PC-9 (cell line): Measurements from ENCODE around the gene LSM11. TPM values are rescaled to one million over a fixed set of nuclear protein-coding genes. Genes with fewer than 3 reads are reported as not detected.

Experiments used
- BruUV-seq: library from RNA; stranded (reverse); fragments of 400-500 nt; replicated peaks from 2 replicates; lab custom pipeline; 2021; lab: Mats Ljungman, UMichigan
- CTCF ChIA-PET: fragments of 300-600 bp; sonication (Branson Sonifier 250); formaldehyde crosslinking; loops from one replicate; lab custom pipeline; 2022; ENCODE audit warnings: antibody characterized with exemption; lab: Charles Lee
- POLR2A ChIA-PET: fragments of 300-600 bp; sonication (Branson Sonifier 250); formaldehyde crosslinking; loops from one replicate; lab custom pipeline; 2022; ENCODE audit warnings: antibody characterized with exemption; ENCODE audit not compliant: unreplicated experiment; lab: Charles Lee
- DNase-seq, 2 experiments: peaks; one replicate each; pipeline versions ENCODE4 v3.0.0 to v3.0.0-alpha.2; 2015 to 2022; ENCODE audit warnings: mixed read lengths in 1 of 2
- H2AFZ ChIP-seq: fragments of 200-600 bp; sonication (generic); 2 replicates; pipeline ENCODE4 v1.8.1; 2017; ENCODE audit warnings: antibody characterized with exemption
- H3F3A ChIP-seq: fragments of 200-600 bp; sonication (generic); 2 replicates; pipeline ENCODE4 v1.8.1; 2017; ENCODE audit warnings: antibody characterized with exemption, mild to moderate bottlenecking, low read depth; ENCODE audit not compliant: insufficient read depth
- H3K27ac ChIP-seq: fragments of 200-600 bp; sonication (generic); 2 replicates; pipeline ENCODE4 v1.6.1; 2016; ENCODE audit warnings: mixed run types
- H3K27me3 ChIP-seq: fragments of 200-600 bp; sonication (generic); 2 replicates; pipeline ENCODE4 v1.6.1; 2016; ENCODE audit warnings: low read depth, mixed run types; ENCODE audit not compliant: insufficient read depth
- H3K36me3 ChIP-seq: fragments of 200-600 bp; sonication (generic); 2 replicates; pipeline ENCODE4 v1.6.1; 2016; ENCODE audit warnings: low read depth, mixed run types
- H3K4me1 ChIP-seq: fragments of 200-600 bp; sonication (generic); replicated peaks from 2 replicates; pipeline ENCODE4 v1.6.1; 2016; ENCODE audit warnings: mixed run types; ENCODE audit not compliant: insufficient read depth
- H3K4me2 ChIP-seq: fragments of 200-600 bp; sonication (generic); 2 replicates; pipeline ENCODE4 v1.6.1; 2017; ENCODE audit warnings: mixed run types
- H3K4me3 ChIP-seq: fragments of 200-600 bp; sonication (generic); 2 replicates; pipeline ENCODE4 v1.6.1; 2016; ENCODE audit warnings: mixed run types
- H3K79me2 ChIP-seq: fragments of 200-600 bp; sonication (generic); 2 replicates; pipeline ENCODE4 v1.6.1; 2017; ENCODE audit warnings: low read depth, mixed run types
- H3K9me2 ChIP-seq: fragments of 200-600 bp; sonication (generic); 2 replicates; pipeline ENCODE4 v1.8.1; 2017; ENCODE audit warnings: mild to moderate bottlenecking; ENCODE audit not compliant: insufficient read depth
- H3K9me3 ChIP-seq: fragments of 200-600 bp; sonication (generic); 2 replicates; pipeline ENCODE4 v1.8.1; 2016; ENCODE audit warnings: low read depth; ENCODE audit not compliant: insufficient read depth
- H4K20me1 ChIP-seq: fragments of 200-600 bp; sonication (generic); 2 replicates; pipeline ENCODE4 v1.8.1; 2017; ENCODE audit not compliant: insufficient read depth
- EZH2 ChIP-seq: fragments of 200-600 bp; sonication (generic); IDR thresholded peaks from 2 replicates; pipeline ENCODE4 v1.8.0; 2017; ENCODE audit warnings: antibody characterized with exemption, low read depth
- intact Hi-C: fragments of 100-400 bp; cut with micrococcal nuclease; formaldehyde crosslinking; loops from one replicate; pipeline ENCODE4 v1.10.0; 2022; ENCODE audit not compliant: unreplicated experiment
- total RNA-seq: library from RNA; stranded (reverse); gene quantifications from 2 replicates; pipeline ENCODE4 v1.2.3, GENCODE V29; 2021
- TF ChIP-seq, protein P1 (sequence below): fragments of 200-600 bp; sonication (generic); conservative IDR thresholded peaks from 2 replicates; pipeline ENCODE4 v1.6.1; 2017; ENCODE audit warnings: mixed run types, antibody characterized with exemption, mild to moderate bottlenecking, moderate library complexity

The LSM11 gene
- total RNA-seq, 1 experiment from 2014 or later: 1.9 TPM

DNA sequence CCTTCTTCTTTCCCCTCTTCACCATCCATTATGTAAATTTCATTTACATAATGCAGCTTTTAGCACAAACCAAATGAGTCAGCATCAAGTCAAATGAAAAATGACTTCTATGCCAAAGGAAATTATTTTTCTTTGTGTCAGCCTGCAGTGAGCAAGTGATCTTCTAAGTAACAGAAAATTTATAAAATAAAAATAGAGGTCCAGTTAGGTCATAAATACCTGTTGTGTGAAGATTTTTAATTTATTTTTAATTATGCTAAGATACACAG lies 29.0 kb upstream of the LSM11 start:
- H3K36me3 ChIP-seq: no peaks in the 10 kb centered on the region
- BruUV-seq: no TSS peak
- POLR2A ChIA-PET: no interaction called here
- no peak for DNase-seq
- H3K27me3 ChIP-seq: no peaks in the 10 kb centered on the region
- H3K79me2 ChIP-seq: no peaks in the 10 kb centered on the region
- CTCF ChIA-PET: no interaction called here
- H3K4me2 ChIP-seq: no peak overlapping the region
- H3K4me1 ChIP-seq: peaks cover 13% of the 10 kb centered on the region; the same call in 1 of the 2 replicates
- intact Hi-C loops: loop anchor here (10.0 kb wide), 1 partner anchor 110 kb away; no protein-coding TSS in a partner anchor
- no peaks in the 10 kb centered on the region for H4K20me1 ChIP-seq
- no peak overlapping the region for H3K4me3 ChIP-seq
- no peaks in the 10 kb centered on the region; the same call in 1 of the 2 replicates for H3F3A ChIP-seq
- no peaks in the 10 kb centered on the region for H3K9me2 ChIP-seq
- H3K9me3 ChIP-seq: no peaks in the 10 kb centered on the region; the same call in 1 of the 2 replicates
- no peak overlapping the region for H3K27ac ChIP-seq
- no peak for TF ChIP-seq EZH2
- TF ChIP-seq, protein P1, sequence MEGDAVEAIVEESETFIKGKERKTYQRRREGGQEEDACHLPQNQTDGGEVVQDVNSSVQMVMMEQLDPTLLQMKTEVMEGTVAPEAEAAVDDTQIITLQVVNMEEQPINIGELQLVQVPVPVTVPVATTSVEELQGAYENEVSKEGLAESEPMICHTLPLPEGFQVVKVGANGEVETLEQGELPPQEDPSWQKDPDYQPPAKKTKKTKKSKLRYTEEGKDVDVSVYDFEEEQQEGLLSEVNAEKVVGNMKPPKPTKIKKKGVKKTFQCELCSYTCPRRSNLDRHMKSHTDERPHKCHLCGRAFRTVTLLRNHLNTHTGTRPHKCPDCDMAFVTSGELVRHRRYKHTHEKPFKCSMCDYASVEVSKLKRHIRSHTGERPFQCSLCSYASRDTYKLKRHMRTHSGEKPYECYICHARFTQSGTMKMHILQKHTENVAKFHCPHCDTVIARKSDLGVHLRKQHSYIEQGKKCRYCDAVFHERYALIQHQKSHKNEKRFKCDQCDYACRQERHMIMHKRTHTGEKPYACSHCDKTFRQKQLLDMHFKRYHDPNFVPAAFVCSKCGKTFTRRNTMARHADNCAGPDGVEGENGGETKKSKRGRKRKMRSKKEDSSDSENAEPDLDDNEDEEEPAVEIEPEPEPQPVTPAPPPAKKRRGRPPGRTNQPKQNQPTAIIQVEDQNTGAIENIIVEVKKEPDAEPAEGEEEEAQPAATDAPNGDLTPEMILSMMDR: no peak
- H2AFZ ChIP-seq: no peak overlapping the region

DNA sequence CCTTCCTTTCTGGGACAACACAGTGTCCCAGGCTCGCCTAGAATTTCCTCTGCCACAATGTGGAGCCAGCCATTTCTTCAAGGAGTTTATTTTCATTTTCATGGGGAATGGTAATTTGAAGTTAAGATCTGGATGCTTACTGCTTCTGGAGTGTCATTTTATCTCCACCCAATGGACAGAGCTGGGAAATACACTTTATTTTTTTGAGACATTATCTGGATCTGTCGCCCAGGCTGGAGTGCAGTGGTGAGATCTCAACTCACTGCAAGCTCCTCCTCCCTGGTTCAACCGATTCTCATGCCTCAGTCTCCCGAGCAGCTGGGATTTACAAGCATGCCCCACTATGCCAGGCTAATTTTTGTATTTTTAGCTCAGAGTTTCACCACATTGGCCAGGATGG lies 25.0 kb upstream of the LSM11 start:
- intact Hi-C loops: loop anchor here (1.0 to 10.0 kb wide), 9 partner anchors 49 to 390 kb away; partner anchors contain the start of genes ADAM19 and SOX30
- Histone ChIP-seq H3K27me3 (no peaks in the 10 kb centered on the region), H3F3A (no peaks in the 10 kb centered on the region), H3K27ac (no peak overlapping the region), H3K36me3 (no peaks in the 10 kb centered on the region), H3K4me3 (no peak overlapping the region), H3K4me1 (peaks cover 6% of the 10 kb centered on the region; the same call in 1 of the 2 replicates), H4K20me1 (no peaks in the 10 kb centered on the region), H3K9me3 (no peaks in the 10 kb centered on the region), H3K79me2 (no peaks in the 10 kb centered on the region), H3K4me2 (no peak overlapping the region), H3K9me2 (no peaks in the 10 kb centered on the region), H2AFZ (no peak overlapping the region)
- no TSS peak for BruUV-seq
- ChIA-PET POLR2A (no interaction called here), CTCF (interaction anchor here (0.6 to 1.5 kb wide), 6 partner anchors 19 to 390 kb away, joined by 4 to 17 read pairs (median 5); partner anchors contain the start of gene LSM11)
- TF ChIP-seq EZH2: no peak
- TF ChIP-seq, protein P1: peak; percentile 75
- peak in 1 of 2 experiments; percentile 11 for DNase-seq

DNA sequence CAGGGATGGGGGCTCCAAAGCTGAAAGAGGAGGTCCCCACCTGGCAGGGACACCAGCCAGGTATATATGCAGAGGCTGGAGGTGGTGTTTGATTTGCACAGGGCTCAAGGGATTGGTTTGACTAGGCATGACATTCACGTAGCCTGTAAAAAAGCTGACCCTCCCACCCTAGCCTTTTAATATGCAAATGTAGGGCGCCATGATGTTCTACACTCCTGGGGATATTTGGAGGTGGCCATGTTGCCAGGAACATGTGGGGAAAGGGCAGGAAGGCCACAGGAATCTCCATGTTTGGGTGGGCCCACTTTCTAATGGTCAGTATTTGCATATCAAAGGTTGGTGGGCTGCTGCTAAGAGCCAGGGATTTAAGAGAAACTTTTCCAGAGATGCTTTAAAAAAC lies 24.3 kb upstream of the LSM11 start:
- Histone ChIP-seq H3F3A (no peaks in the 10 kb centered on the region), H3K9me2 (no peaks in the 10 kb centered on the region), H3K79me2 (no peaks in the 10 kb centered on the region), H3K4me3 (no peak overlapping the region), H3K4me2 (no peak overlapping the region), H3K27me3 (no peaks in the 10 kb centered on the region), H3K9me3 (no peaks in the 10 kb centered on the region), H3K36me3 (no peaks in the 10 kb centered on the region), H3K27ac (no peak overlapping the region), H2AFZ (no peak overlapping the region), H4K20me1 (no peaks in the 10 kb centered on the region), H3K4me1 (peaks cover 6% of the 10 kb centered on the region; the same call in 1 of the 2 replicates)
- POLR2A ChIA-PET: no interaction called here
- TF ChIP-seq EZH2: no peak
- TF ChIP-seq, protein P1: no peak
- CTCF ChIA-PET: interaction anchor here (0.6 to 1.5 kb wide), 10 partner anchors 10 to 1388 kb away, joined by 3 to 14 read pairs (median 5); no protein-coding TSS in a partner anchor
- BruUV-seq: no TSS peak
- no peak for DNase-seq
- intact Hi-C loops: loop anchor here (5.0 to 10.0 kb wide), 3 partner anchors 67 to 162 kb away; partner anchors contain the start of gene SOX30
